Measurements from ENCODE around the gene PDE4B.

- TF ChIP-seq CTCF (IDR thresholded peaks at IDR 0.05; ENCODE audit: low read length) (no peak), EZH2 (IDR thresholded peaks at IDR 0.05; ENCODE audit: borderline replicate concordance, low read length) (no peak)
Observed at GRCh38 chr1:66073388-66073787, 280.7 kb downstream of the PDE4B start.
